ENCODE measurements around the gene DNAJC9.
"Not testable (repeated sequence)": the region's sequence is repeated elsewhere in the genome, so short reads cannot be mapped to it uniquely, and the experiment has no call there.

Gene DNAJC9, protein sequence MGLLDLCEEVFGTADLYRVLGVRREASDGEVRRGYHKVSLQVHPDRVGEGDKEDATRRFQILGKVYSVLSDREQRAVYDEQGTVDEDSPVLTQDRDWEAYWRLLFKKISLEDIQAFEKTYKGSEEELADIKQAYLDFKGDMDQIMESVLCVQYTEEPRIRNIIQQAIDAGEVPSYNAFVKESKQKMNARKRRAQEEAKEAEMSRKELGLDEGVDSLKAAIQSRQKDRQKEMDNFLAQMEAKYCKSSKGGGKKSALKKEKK

DNA sequence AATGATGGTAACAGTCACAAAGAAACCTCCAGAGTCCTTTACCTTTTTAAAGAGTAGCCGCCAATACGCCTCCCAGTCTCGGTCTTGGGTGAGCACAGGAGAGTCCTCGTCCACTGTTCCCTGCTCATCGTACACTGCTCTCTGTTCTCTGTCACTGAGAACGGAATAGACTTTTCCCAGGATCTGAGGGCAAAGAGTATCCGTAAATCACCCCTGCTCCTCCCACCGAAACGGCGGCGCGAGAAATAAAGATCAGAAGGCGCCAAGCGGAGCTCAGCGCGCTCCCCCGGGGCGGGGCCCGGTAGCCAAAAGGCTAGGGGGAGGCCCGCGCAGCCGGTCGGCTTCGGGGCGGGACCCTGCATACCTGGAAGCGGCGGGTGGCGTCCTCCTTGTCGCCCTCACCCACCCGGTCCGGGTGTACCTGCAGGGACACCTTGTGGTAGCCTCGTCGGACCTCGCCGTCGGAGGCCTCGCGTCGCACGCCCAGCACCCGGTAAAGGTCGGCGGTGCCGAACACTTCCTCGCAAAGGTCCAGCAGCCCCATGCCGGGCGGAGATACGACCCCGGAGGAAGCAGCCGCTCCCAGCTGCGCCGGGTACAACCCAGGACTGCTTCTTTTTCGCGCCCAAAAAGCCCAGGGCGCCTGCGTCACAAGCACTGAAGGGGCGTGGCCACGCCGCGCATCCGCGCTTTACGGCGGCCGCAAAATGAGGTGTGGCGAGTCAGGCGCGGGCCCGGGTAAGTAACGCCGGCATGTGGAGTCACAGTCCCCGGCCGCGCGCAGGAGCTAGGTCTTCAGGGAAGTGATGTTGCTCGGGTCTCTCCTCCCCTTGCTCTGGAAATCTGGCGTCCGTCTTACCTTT is at the start of gene DNAJC9:
Gene DNAJC9, minus strand, starts transcription at position 610 of the 863 bp plus-strand sequence. Its CDS starts 66 bp downstream, at position 544.
- peak; percentile 93 for DNase-seq (ENCODE audit: low spot score)

DNA sequence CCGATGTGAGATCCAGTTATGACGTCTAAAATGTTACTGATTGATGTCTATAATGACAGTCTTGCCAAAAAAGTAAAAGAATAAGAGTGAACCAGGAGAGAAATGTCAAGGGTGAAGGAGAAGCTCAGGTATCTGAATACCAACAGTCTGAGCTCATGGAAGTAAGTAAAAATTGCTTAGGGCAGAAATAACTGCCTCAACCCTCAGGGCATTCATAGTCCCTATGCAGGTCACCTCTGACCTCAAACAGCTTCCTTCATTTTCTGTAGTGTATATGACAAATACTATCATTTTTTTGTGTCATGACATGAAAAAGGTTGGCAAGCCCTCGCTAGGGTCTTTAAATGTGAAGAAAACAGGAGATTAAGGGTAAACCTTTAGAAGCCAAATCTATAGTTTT is 46.4 kb upstream of the DNAJC9 start:
- no peak for DNase-seq (ENCODE audit: low spot score)

DNA sequence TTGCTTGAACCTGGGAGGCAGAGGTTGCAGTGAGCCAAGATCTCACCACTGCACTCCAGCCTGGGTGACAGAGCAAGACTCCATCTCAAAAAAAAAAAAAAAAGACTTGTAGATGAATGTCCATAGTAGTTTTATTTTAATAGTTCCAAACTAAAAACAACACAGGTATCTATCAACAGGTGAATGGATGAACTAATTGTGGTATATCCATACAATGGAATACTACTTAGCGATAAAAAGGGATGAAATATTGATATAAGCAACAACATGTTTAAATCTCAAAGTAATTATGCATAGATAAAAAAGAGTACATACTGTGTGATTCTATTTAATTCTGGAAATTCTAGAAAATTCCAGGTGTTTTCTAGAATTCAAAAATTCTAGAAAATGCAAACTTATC is 42.9 kb upstream of the DNAJC9 start:
- no peak for DNase-seq (ENCODE audit: low spot score)

DNA sequence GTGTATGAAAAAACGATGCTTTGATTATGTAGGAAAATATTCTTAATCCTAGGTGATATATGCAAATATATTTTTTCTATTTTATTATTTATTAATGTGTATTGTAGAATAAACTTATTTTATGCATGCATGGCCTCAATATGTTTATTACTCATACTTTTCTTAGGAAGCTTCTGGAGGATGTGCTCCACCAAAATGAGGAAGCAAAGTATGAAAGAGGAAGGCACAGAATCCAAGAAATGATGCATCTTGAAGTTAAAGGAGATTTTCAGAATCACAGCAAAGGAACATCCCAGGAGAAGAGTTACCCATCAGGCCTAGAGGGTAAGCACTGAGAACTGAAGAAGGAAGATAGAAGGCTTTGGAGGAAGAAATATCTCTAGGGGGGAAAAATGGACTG is 40.4 kb upstream of the DNAJC9 start:
- DNase-seq (ENCODE audit: low spot score), result no peak

DNA sequence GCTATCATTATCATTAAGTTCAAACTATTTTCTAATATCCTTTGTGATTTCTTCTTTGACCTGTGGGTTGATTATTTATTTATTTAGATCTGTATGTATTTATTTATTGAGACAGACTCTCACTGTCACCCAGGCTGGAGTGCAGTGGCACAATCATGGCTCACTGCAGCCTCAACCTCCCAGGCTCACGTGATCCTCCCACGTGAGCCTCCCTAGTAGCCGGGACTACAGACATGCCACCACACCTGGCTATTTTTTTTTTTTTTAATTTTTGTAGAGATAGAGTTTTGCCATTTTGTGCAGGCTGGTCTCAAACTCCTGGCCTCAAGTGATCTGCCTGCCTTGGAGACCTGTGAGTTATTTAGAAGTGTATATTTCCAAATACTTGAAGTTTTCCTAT is 34.0 kb upstream of the DNAJC9 start:
- DNase-seq (ENCODE audit: low spot score), result no peak

DNA sequence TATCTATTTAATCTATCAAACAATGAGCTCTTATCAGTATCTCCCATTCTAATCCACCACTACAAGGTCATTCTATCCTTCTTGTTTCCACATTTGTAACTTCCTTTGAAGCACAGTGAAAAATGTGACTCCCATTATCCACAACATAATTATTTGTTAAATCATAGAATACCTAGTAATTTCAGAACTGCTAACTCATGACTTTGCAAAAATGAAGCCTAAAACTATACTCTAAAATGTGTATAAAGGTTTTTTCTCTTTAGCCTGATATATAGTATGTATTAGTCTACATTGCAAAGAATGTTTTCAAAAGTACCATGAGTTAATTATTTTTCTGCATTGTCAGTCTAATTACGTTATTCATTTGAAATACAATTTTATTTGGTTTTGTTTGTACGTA is 17.4 kb upstream of the DNAJC9 start:
- no peak for DNase-seq (ENCODE audit: low spot score)

DNA sequence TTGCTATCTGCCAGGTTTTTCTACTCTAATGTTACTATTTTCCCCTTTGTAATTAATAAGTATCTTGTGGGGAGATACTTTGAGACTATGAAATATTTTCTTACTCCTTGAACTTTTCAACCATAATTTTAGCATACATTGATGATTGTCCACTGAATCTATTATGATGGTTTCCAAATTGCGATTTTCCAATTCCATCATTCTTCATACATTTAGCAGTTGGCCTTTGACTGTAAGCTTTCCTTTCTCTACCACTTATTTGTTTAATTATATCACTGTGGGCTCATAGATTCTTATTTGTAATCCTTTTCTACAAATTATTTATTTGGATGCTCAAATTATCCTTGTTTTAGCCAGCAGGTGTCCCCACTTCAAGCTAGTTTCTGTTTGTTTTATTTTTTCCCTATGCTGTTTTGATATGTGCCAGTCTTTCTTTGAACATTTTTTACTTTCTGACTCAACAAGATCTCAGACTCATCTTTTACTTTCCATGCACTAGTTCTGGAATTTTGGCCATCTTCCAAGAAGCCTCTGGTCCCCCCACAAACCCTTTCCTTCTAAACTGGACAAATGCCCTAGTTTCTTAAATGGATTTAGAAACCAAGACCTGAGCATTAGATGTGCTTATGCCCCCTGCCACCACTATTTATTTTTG is 16.8 kb upstream of the DNAJC9 start:
- DNase-seq (ENCODE audit: low spot score), result peak; percentile 56

DNA sequence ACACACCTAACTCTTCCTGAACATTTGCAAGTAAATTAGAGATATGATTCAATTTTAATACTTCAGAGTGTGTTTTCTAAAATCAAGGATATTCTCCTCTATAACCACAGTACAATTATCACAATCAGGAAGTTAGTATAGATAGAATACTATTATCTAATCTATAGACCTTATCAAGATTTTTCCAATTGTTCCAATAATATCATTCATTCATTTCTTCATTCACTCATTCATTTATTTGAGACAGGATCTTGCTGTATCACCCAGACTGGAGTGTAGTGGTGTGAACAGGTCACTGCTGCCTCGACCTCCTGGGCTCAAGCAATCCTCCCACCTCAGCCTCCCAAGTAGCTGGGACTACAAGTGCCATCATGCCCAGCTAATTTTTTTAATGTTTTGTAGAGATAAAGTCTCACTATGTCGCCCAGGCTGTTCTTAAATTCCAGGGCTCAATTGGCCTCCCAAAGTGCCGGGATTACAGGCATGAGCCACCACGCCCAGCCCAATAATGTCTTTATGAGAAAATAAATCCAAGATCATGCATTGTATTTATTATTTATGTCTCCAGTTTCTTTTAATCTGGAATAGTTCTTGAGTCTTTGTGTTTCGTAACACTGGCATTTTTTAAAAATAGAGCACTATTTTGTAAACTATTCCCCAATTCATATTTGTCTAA is 16.0 kb upstream of the DNAJC9 start:
- no peak for DNase-seq (ENCODE audit: low spot score)

DNA sequence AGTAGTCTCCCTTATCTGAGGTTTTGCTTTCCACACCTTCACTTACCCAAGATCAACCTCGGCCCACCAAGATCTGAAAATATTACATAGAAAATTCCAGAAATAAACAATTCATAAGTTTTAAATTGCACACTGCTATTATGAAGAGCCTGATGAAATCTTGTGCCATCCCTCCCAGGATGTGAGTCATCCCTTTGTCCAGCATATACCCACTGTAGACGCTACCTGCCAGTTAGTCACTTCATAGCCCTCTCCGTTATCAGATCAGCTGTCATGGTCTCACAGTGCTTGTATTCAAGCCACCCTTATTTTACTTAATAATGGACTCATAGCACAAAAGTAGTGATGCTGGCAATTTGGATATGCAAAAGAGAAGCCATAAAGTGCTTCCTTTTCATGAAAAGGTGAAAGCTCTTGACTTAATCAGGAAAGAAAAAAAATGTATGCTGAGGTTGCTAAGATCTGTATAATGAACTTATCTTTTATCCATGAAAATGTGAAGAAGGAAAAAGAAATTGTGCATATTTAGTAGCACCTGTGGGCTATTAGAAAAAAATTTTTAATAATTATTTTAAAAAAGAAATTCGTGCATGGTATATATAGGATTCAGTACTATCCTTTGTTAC is 15.2 kb upstream of the DNAJC9 start:
- peak; percentile 96 for DNase-seq (ENCODE audit: low spot score)

DNA sequence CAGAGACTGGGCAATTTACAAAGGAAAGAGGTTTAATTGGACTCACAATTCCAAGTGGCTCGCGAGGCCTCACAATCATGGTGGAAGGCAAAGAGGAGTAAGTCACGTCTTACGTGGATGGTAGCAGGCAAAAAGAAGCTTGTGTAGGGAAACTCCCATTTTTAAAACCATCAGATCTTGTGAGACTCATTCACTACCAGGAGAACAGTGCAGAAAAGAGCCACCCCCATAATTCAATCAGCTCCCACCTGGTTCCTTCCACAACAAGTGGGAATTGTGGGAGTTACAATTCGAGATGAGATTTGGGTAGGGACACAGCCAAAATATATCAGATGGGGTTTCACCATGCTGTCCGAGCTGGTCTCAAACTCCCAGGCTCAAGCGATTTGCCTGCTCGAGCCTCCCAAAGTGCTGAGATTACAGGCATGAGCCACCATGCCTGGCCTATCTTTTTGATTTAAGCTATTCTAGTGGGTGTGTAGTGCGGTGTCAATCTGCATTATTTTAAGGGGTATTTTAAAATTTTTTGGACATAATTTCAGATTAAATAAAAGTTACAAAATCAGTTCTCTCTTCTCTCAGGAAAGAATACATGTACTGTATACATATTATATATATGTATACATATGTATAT is 14.4 kb upstream of the DNAJC9 start:
- DNase-seq (ENCODE audit: low spot score), result no peak

DNA sequence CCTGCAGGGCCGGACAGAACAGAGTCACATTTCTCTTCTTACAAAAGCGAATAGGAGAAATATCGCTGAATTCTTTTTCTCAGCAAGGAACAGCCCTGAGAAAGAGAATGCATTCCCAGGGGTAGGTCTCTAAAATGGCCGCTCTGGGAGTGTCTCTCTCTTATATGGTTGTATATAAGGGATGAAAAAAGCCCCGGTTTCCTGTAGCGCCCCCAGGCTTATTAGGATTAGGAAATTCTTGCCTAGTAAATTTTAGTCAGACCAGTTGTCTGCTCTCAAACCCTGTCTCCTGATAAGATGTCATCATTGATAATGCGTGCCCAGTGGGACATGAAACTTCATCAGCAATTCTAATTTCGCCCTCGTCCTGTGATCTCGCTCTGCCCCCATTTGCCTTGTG is 11.6 kb upstream of the DNAJC9 start:
- DNase-seq (ENCODE audit: low spot score), result not testable (repeated sequence)

DNA sequence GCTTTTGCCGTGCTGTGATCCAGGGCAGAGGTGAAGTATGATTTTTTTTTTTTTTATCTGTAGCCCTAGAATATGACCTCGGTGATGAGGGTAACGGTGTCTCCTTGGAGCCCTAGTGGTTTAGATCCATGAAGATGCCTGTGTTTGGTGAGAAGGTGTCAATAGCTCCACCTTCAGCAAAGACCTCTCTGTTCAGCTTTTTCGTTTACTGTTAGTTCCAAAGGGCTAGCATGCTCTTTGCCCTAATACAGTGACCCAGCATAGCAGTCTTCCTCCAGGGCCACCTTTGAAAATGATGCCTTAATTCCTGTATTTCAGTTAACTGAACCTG is 6.1 kb upstream of the DNAJC9 start:
- peak; percentile 33 for DNase-seq (ENCODE audit: low spot score)

DNA sequence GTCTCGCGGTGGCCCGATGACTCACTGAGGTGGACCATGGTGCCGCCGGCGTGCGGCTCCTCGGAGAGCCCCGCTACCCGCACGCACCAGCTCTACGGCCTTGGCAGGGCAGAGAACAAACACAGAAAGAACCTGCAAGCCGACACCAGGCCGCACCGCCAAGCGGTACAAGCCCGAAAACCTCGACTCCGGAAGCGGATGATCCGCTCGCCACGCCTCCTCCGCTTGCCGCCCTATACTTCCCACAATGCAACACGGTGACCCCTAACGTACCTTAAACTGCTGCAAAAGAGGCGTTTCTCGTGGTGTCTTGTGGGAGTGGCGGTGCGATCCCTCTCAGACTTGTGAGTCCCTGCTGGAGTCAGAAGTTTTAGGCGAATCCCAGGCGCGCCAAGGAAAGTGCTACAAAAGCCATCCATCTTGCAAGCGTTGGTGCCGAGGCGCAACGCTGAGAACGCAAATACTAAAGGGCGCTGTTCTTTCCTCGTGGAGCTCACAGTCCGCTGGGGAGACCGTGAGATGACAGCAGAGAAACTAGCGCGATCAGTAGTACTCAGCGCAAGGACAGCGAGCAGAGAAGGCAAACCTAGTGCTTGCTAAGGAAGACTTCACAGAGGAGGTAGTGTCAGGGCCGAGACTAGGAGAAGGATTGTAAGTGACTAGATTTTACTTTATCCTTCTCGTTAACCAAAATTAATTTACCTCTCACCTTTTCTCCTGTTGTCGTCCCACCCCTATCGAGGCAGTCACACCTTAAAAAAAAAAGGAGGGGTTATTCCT is 5.6 kb upstream of the DNAJC9 start, which contains the start of gene MRPS16:
Gene MRPS16, minus strand, starts transcription at position 200 of the 780 bp plus-strand sequence. Its CDS starts 162 bp downstream, at position 38.
- peak; percentile 97 for DNase-seq (ENCODE audit: low spot score)

DNA sequence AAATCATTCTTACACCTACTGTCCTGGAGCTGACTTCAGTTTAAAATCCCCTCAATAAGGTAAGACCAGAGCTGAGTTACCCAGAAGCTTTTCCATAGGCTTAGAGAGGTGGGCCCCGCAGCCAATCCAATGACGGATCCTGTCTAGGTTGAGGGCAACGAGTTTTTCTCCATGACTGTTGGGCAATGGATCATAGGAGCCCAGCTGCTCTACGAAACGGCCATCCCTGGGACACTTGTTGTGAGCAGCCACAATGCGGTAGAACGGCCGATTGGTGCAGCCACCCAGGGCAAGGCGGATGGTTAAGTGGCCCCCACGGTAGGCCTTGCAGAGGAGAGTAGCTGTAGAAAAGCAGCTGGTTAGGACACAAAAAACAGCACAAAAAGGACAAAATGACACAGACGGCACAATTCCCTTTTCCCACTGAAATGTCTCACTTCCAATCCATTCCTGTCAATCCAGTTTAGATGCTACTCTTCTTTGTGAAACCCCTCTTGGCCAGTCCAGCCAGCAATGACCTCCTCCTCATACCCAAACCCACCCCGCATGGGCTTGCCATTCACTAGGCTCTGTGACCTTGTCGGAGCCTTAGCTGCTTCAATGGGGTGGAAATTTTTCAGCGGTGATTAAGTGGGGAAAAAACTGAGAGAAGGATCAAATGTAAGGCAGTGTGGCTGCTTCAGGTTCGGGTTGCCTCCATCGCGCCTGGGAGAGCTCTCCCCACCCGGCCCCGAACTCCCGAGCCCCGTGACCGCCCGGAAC is 4.8 kb upstream of the DNAJC9 start:
- peak; percentile 16 for DNase-seq (ENCODE audit: low spot score)

DNA sequence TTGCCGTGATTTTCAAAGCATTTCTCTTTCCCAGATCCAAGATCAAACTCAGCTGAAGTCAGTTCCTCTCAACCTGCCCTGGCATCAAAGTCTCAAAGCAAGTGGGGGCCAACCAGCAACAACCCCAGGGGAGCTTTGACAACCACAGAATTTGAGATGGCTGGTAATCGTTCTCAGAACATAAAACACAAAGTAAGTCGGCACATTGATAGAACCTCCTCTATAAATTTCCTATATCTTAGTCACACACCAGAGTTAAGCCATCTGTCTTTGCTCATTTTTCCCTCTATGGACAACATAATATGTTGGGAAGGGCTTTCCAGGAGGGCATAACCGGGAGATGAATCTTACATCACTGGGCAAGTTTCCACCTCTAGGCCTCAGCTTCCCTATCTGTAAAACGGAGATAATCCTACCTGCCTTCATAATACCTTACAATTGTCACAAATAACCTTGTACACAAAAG is 1.2 kb upstream of the DNAJC9 start:
- DNase-seq (ENCODE audit: low spot score), result no peak

DNA sequence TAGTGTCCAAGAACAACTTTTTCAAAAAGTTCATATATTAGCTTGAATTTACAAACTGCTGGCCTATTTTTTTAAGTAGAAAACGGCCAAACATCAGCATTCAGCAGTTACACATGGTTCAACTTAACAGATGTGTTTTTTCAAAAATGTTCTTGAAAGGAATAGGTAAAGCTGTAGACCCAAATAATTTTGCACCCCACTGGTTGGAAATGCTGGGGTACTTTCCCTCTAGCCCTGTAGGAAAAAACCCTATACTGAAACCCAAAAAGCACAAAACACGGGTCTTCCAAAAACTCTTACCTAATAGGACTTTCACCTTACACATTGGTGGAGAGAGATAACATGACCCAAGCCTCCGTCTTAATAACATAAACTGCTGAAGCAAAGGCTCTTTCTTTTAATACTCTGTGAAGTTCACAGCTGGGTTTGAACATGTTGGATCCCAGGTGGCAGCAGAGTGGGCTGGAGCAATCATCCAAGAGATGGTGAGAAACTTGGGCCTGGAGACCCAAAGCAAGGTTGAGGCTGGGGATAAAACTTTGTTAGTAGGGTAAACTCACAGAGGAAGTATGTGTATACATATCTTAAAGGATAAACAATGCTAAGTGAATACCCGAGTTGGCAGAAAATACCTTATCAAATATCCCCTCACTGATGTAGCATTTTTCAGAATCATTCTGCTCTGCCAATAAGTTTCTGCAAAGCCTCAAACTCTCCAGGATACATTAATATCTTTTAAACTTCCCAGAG is 629 bp upstream of the DNAJC9 start:
- no peak for DNase-seq (ENCODE audit: low spot score)

DNA sequence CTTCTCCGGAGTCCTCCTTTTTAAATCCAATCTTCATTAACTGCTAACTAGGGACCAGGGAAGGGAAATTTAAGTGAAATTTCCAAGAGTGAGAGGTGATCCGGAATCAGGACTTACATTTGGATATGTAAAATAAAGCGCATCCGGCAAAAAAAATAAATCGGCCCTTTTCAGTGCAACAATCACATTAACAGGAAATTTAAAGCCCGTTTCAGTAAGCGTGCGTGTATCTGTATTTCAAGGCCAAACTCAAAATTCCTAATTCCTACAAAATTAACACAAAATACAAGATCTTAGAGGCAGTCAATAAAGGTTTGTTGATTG is 771 bp downstream of the DNAJC9 start:
- DNase-seq (ENCODE audit: low spot score), result no peak

DNA sequence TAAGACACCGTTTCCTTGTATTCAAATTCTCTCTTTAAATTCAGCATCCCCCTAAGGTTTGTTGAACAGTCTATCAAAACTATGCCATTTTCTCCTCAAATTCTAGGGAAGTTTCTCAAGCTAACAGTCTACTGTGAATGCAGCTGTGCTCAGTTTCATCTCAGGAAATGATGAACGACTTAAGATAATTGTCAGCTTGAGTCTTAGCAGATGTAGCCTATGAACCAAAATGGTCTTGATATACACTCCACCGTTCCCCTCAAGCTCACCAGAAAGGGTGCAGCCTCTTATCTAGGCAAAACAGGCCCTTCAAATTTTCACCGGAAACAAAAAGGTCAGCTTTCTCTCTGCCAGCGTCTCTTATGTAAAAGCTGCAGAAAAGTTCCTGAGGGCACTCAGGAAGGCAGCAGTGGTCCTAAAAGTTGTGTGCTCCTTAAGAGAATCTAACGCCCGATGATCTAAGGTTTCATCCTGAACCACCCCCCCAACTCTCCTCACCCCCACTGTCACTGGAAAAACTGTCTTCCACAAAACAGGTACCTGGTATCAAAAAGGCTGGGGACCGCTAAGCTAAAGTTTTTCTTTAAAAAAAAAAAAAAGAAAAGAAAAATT is 2.1 kb downstream of the DNAJC9 start:
- DNase-seq (ENCODE audit: low spot score), result no peak

DNA sequence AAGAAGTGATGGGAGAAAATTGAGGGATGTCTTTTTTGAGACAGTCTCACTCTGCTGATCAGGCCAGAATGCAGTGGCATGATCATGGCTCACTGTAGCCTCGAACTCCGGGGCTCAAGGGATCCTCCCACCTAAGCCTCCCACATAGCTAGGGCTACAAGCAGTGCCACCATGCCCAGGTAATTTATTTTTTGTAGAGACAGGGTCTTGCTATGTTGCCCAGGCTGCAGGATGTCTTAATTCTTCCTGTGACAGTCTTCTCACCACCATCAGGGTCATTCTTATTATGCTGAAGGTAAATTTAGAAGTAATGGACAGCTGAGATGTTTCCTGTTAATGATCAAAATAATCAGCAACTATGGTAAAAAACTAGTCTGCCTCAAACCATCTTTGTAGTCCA is 7.1 kb downstream of the DNAJC9 start:
- no peak for DNase-seq (ENCODE audit: low spot score)

Data from SW480 (cell line).